ENCODE data around the gene PGD.

The PGD gene

DNA sequence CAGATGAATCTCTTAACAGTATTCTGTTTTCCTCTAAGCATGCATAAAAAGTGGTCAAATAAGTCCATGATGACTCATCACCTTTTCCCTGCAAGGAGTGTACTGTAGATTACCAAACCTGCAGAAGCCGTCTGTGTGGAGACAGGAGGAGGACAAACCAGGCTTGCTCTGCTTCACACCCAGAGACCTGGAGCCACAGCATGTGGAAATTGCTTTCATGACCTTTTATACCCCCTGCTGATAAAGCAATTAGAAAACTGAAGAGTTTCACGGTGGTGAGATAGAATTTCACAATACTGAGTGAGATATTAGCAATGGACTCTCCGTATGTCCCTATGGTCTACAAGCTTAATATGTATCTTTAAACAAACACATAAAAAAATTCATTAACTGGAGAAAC, 60.3 kb downstream of the PGD start (continued):
- TF ChIP-seq, protein P1, sequence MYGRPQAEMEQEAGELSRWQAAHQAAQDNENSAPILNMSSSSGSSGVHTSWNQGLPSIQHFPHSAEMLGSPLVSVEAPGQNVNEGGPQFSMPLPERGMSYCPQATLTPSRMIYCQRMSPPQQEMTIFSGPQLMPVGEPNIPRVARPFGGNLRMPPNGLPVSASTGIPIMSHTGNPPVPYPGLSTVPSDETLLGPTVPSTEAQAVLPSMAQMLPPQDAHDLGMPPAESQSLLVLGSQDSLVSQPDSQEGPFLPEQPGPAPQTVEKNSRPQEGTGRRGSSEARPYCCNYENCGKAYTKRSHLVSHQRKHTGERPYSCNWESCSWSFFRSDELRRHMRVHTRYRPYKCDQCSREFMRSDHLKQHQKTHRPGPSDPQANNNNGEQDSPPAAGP (tag by site-specific recombination; IDR thresholded peaks at IDR 0.05), result 0 out of 2 replicates have a peak, but pooled peaks have one; percentile 21
- TF ChIP-seq ZNF366 (tag by site-specific recombination; conservative IDR thresholded peaks at IDR 0.05), result peak; percentile 60; the same call in 1 of the 2 replicates
- TF ChIP-seq ZNF239 (tag by site-specific recombination; IDR thresholded peaks at IDR 0.05), result no peak
- TF ChIP-seq, protein P2, sequence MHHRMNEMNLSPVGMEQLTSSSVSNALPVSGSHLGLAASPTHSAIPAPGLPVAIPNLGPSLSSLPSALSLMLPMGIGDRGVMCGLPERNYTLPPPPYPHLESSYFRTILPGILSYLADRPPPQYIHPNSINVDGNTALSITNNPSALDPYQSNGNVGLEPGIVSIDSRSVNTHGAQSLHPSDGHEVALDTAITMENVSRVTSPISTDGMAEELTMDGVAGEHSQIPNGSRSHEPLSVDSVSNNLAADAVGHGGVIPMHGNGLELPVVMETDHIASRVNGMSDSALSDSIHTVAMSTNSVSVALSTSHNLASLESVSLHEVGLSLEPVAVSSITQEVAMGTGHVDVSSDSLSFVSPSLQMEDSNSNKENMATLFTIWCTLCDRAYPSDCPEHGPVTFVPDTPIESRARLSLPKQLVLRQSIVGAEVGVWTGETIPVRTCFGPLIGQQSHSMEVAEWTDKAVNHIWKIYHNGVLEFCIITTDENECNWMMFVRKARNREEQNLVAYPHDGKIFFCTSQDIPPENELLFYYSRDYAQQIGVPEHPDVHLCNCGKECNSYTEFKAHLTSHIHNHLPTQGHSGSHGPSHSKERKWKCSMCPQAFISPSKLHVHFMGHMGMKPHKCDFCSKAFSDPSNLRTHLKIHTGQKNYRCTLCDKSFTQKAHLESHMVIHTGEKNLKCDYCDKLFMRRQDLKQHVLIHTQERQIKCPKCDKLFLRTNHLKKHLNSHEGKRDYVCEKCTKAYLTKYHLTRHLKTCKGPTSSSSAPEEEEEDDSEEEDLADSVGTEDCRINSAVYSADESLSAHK (tag by site-specific recombination; IDR thresholded peaks at IDR 0.05), result no peak
- no peak for TF ChIP-seq ZNF830 (tag by site-specific recombination; IDR thresholded peaks at IDR 0.05; ENCODE audit: low read depth)
- TF ChIP-seq SCRT1 (tag by site-specific recombination; IDR thresholded peaks at IDR 0.05; ENCODE audit: borderline replicate concordance), result no peak
- TF ChIP-seq ZNF169 (tag by site-specific recombination; IDR thresholded peaks at IDR 0.05), result no peak
- no peak for TF ChIP-seq ZNF548 (tag by site-specific recombination; IDR thresholded peaks at IDR 0.05)
- TF ChIP-seq, protein P3, sequence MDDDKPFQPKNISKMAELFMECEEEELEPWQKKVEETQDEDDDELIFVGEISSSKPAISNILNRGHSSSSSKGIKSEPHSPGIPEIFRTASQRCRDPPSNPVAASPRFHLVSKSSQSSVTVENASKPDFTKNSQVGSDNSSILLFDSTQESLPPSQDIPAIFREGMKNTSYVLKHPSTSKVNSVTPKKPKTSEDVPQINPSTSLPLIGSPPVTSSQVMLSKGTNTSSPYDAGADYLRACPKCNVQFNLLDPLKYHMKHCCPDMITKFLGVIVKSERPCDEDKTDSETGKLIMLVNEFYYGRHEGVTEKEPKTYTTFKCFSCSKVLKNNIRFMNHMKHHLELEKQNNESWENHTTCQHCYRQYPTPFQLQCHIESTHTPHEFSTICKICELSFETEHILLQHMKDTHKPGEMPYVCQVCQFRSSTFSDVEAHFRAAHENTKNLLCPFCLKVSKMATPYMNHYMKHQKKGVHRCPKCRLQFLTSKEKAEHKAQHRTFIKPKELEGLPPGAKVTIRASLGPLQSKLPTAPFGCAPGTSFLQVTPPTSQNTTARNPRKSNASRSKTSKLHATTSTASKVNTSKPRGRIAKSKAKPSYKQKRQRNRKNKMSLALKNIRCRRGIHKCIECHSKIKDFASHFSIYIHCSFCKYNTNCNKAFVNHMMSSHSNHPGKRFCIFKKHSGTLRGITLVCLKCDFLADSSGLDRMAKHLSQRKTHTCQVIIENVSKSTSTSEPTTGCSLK (tag by site-specific recombination; IDR thresholded peaks at IDR 0.05), result no peak
- peak; percentile 46; the same call in 1 of the 2 replicates for TF ChIP-seq PRDM1 (tag by site-specific recombination; IDR thresholded peaks at IDR 0.05)
- peak; percentile 80 for TF ChIP-seq ZIC2 (tag by site-specific recombination; IDR thresholded peaks at IDR 0.05)
- no peak for TF ChIP-seq ZBTB7A (tag by site-specific recombination; IDR thresholded peaks at IDR 0.05; ENCODE audit: low read depth)
- no peak for TF ChIP-seq GLI2 (tag by site-specific recombination; IDR thresholded peaks at IDR 0.05; ENCODE audit: borderline replicate concordance, low read depth)
- peak; percentile 52; the same call in 1 of the 2 replicates for TF ChIP-seq ZNF660 (tag by site-specific recombination; IDR thresholded peaks at IDR 0.05)

DNA sequence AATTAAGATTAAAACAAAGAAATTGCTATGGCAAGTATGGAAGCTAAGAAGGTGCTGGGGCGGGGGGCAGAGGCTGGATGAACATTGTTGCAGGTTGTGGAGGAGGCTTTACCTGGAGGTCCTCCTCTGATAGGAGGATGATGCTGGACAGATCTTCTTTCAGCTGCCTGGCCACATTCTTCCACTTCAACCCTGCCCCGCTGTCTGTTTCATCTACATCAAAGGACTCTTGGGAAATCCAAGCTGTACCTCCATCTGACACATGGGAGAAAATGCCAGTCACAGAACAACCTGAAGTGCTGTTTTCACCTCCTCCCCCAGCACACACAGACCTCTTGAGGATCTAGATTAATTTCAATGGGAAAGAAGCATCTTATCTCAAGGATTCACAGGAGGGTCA, 68.2 kb downstream of the PGD start:
- H3K36me3 ChIP-seq (ENCODE audit: control insufficient read depth in 2 of 2, insufficient read depth in 1 of 2, low read length in 2 of 2), result peaks cover 54 to 80% of the 10 kb centered on the region in 2 experiments
- ChIA-PET POLR2A (no interaction called here), CTCF (no interaction called here)
- no peaks in the 10 kb centered on the region for H3K4me1 ChIP-seq (ENCODE audit: control insufficient read depth, insufficient read depth, low read length)
- H3K27ac ChIP-seq (ENCODE audit: extremely low read depth, low read depth, low read length), result no peak overlapping the region
- no peak overlapping the region for H3K4me3 ChIP-seq (ENCODE audit: low read depth, low read length)
- H3K9me3 ChIP-seq (ENCODE audit: control insufficient read depth, insufficient read depth, low read depth, low read length), result no peaks in the 10 kb centered on the region
- TF ChIP-seq ZBTB7A (tag by site-specific recombination; IDR thresholded peaks at IDR 0.05; ENCODE audit: low read depth), result no peak
- no peak for TF ChIP-seq ZNF10 (tag by site-specific recombination; IDR thresholded peaks at IDR 0.05)
- no peak for TF ChIP-seq PRDM1 (tag by site-specific recombination; IDR thresholded peaks at IDR 0.05)
- no peak for TF ChIP-seq SETDB1 (IDR thresholded peaks at IDR 0.05; ENCODE audit: insufficient read length, low read length)
- TF ChIP-seq ZNF670 (tag by site-specific recombination; IDR thresholded peaks at IDR 0.05; ENCODE audit: low read depth), result no peak
- TF ChIP-seq ZNF654 (tag by site-specific recombination; IDR thresholded peaks at IDR 0.05; ENCODE audit: low read depth), result no peak
- TF ChIP-seq, protein P4, sequence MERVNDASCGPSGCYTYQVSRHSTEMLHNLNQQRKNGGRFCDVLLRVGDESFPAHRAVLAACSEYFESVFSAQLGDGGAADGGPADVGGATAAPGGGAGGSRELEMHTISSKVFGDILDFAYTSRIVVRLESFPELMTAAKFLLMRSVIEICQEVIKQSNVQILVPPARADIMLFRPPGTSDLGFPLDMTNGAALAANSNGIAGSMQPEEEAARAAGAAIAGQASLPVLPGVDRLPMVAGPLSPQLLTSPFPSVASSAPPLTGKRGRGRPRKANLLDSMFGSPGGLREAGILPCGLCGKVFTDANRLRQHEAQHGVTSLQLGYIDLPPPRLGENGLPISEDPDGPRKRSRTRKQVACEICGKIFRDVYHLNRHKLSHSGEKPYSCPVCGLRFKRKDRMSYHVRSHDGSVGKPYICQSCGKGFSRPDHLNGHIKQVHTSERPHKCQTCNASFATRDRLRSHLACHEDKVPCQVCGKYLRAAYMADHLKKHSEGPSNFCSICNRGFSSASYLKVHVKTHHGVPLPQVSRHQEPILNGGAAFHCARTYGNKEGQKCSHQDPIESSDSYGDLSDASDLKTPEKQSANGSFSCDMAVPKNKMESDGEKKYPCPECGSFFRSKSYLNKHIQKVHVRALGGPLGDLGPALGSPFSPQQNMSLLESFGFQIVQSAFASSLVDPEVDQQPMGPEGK (tag by site-specific recombination; IDR thresholded peaks at IDR 0.05), result no peak
- TF ChIP-seq, protein P5, sequence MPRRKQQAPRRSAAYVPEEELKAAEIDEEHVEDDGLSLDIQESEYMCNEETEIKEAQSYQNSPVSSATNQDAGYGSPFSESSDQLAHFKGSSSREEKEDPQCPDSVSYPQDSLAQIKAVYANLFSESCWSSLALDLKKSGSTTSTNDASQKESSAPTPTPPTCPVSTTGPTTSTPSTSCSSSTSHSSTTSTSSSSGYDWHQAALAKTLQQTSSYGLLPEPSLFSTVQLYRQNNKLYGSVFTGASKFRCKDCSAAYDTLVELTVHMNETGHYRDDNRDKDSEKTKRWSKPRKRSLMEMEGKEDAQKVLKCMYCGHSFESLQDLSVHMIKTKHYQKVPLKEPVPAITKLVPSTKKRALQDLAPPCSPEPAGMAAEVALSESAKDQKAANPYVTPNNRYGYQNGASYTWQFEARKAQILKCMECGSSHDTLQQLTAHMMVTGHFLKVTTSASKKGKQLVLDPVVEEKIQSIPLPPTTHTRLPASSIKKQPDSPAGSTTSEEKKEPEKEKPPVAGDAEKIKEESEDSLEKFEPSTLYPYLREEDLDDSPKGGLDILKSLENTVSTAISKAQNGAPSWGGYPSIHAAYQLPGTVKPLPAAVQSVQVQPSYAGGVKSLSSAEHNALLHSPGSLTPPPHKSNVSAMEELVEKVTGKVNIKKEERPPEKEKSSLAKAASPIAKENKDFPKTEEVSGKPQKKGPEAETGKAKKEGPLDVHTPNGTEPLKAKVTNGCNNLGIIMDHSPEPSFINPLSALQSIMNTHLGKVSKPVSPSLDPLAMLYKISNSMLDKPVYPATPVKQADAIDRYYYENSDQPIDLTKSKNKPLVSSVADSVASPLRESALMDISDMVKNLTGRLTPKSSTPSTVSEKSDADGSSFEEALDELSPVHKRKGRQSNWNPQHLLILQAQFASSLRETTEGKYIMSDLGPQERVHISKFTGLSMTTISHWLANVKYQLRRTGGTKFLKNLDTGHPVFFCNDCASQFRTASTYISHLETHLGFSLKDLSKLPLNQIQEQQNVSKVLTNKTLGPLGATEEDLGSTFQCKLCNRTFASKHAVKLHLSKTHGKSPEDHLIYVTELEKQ (tag by site-specific recombination; IDR thresholded peaks at IDR 0.05; ENCODE audit: borderline replicate concordance), result no peak
- no peak for TF ChIP-seq ZNF571 (tag by site-specific recombination; IDR thresholded peaks at IDR 0.05)
- TF ChIP-seq ZNF416 (tag by site-specific recombination; IDR thresholded peaks at IDR 0.05), result no peak
- no peak for TF ChIP-seq ZNF274 (IDR thresholded peaks at IDR 0.05; ENCODE audit: low read length)
- TF ChIP-seq ZNF274 (tag by site-specific recombination; IDR thresholded peaks at IDR 0.05; ENCODE audit: borderline replicate concordance), result no peak
- no peak for TF ChIP-seq ZNF521 (tag by site-specific recombination; IDR thresholded peaks at IDR 0.05)
- no peak for TF ChIP-seq FEZF1 (tag by site-specific recombination; IDR thresholded peaks at IDR 0.05)
- no peak for TF ChIP-seq ZXDB (tag by site-specific recombination; IDR thresholded peaks at IDR 0.05)
